Small intestine (tissue), 7 donors: Measurements from ENCODE around the gene ALG5. TPM values are rescaled to one million over a fixed set of nuclear protein-coding genes. Genes with fewer than 3 reads are reported as not detected.

Experiments
- DNase-seq, 2 donors: peaks; one replicate each; pipeline versions ENCODE4 v3.0.0 to v3.0.0-alpha.2; 2013
- FAIRE-seq: peaks from 2 replicates; lab custom pipeline; 2012; peaks lifted over from hg19 to GRCh38; lab: Jason Lieb, UNC
- H3K27ac ChIP-seq, 3 donors: one replicate each; pipeline ENCODE4 v1.5.1; 2013; ENCODE audit warnings: low read length in 2 of 3, mild to moderate bottlenecking in 2 of 3, control low read depth in 1 of 3, inconsistent platforms in 1 of 3, low read depth in 1 of 3, moderate library complexity in 1 of 3
- H3K27me3 ChIP-seq, 3 donors: one replicate each; pipeline ENCODE4 v1.6.1; 2013; ENCODE audit warnings: low read length in 3 of 3, inconsistent platforms in 1 of 3; ENCODE audit not compliant: control insufficient read depth in 3 of 3, insufficient read depth in 3 of 3
- H3K36me3 ChIP-seq, 3 donors: one replicate each; pipeline ENCODE4 v1.6.1; 2013; ENCODE audit warnings: low read length in 3 of 3, inconsistent platforms in 1 of 3, low read depth in 1 of 3, mild to moderate bottlenecking in 1 of 3, moderate library complexity in 1 of 3; ENCODE audit not compliant: control insufficient read depth in 3 of 3, insufficient read depth in 2 of 3
- H3K4me1 ChIP-seq, 3 donors: one replicate each; pipeline ENCODE4 v1.6.1; 2013; ENCODE audit warnings: low read length in 2 of 3, inconsistent platforms in 1 of 3, low read depth in 1 of 3, mild to moderate bottlenecking in 1 of 3, moderate library complexity in 1 of 3; ENCODE audit not compliant: control insufficient read depth in 3 of 3, insufficient read depth in 2 of 3
- H3K4me3 ChIP-seq, 3 donors: one replicate each; pipeline ENCODE4 v1.5.1; 2013; ENCODE audit warnings: low read length in 3 of 3, control low read depth in 1 of 3, inconsistent platforms in 1 of 3, low read depth in 1 of 3, mild to moderate bottlenecking in 1 of 3, moderate library complexity in 1 of 3
- H3K9me3 ChIP-seq, 2 donors: one replicate each; pipeline ENCODE4 v1.6.1; 2013; ENCODE audit warnings: low read depth in 1 of 2, low read length in 1 of 2; ENCODE audit not compliant: control insufficient read depth in 2 of 2, insufficient read depth in 1 of 2
- WGBS, 3 donors: extraction: QIAGEN DNeasy Blood & Tissue Kit; methylation state at CpG; one replicate each; pipeline ENCODE4 v1.1.7; 2013; 5-methylcytosine and 5-hydroxymethylcytosine counted together
- polyA plus RNA-seq, 4 donors: library from polyadenylated mRNA; stranded (reverse) in 3 of 4; unstranded in 1 of 4; fragments of 200-250 nt in 3 of 4; fragments of 120-200 nt in 1 of 4; gene quantifications; one replicate each; pipeline versions ENCODE4 v1.2.1 to v1.2.3, GENCODE V29; 2013
- donor health status: healthy with polysubstance abuse.
- donor health status: control.
- donor health status: control.
- donor health status: Bipolar disorder and iron deficiency.
- donor health status: healthy.

ALG5 gene
- polyA plus RNA-seq, 4 donors, result 20.4 to 74.0 (median 40.6) TPM

DNA sequence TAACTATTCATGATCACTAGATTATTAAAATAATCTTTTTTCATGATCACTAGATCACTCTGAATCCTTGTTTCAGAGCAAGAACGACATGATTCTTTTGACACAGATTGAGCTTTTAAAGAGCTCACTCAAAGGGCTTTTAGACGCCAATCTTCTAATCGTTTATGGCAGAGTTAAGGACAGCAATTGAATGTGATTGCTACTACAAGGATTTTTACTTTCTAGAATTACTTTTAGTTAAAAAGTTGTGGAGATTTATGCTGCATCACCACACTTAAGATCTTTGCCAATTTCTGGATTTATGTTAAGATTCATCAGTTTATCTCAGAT is 2.7 kb upstream of the ALG5 start:
- WGBS, 3 donors, result 7 to 29% (median 14%) methylated on average over 3 of the region's 3 CpGs
- Histone ChIP-seq H3K4me3 (peak overlapping the region in 1 of 3 donors; percentile 81), H3K27ac (no peak overlapping the region), H3K9me3 (no peaks in the 10 kb centered on the region), H3K36me3 (peaks cover 3 to 11% (median 7%) of the 10 kb centered on the region in 3 donors), H3K4me1 (peaks cover 0 to 3% (median 3%) of the 10 kb centered on the region in 3 donors), H3K27me3 (no peaks in the 10 kb centered on the region)
- FAIRE-seq (no peak), DNase-seq (no peak)

DNA sequence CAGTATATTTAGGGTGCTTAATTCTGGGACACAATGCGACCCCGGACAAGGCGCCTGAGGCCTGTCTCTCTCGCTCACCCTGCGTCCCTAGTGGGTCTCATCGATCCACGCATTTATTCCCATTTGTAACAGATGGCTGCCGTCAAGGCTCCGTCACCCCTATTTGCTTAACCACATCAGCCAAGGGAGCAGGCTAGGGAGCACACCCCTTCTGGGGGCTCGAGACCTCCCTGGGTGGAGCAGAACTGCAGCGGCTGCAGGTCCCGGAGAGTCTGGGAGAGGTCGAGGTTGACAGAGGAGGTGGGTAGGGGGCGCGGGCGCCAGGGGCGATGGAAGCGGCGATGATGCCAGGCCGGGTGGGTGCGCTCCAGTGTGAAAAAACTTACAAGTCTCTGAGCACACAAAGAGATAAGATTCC is 507 bp downstream of the ALG5 start:
- H3K9me3 ChIP-seq, result no peaks in the 10 kb centered on the region
- 0 to 1% (median 0%) methylated on average over 21 of the region's 21 CpGs for WGBS, 3 donors
- H3K4me1 ChIP-seq, result peaks cover 0 to 3% (median 3%) of the 10 kb centered on the region in 3 donors
- H3K27me3 ChIP-seq, result no peaks in the 10 kb centered on the region
- DNase-seq (peak; percentile 7 to 55), FAIRE-seq (no peak)
- peaks cover 3 to 5% (median 5%) of the 10 kb centered on the region in 3 donors for H3K36me3 ChIP-seq
- H3K4me3 ChIP-seq, result peak overlapping the region; percentile 91 to 99 (median 96)
- peak overlapping the region; percentile 86 to 95 (median 94) for H3K27ac ChIP-seq

DNA sequence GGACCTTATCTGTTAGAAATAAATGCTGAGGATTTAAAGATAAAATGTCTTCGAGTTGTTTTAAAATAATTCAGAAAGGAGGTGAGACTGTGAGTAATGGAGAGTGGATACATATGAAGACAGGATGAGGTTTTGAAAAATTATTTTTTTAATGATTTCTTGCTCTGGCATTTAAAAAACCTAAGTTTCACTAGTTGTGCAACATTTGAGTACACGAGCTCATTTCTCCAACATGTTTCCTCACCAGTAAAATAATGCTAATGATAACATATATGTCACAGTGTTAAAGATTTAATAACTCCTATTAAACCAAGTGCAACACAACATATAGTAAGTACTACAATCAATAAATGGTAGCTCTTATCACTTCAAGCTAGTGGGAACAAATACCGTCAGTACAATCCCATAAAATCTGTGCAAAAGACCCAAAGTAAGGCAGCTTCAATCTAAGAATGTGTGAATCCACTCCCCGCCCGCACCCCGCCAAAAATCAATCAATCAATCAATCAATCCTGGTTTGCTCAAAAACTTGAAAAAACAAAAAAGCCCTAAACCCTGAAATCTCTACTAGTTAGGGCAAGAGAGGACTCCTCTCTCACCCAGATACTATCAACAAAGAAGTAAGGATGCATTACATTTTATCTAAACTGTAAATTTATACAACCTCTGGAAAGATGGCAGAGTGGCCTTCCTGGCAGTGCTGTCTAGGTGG is 1.3 kb downstream of the ALG5 start:
- Histone ChIP-seq H3K36me3 (peaks cover 6 to 9% (median 9%) of the 10 kb centered on the region in 3 donors), H3K27ac (peak overlapping the region in 2 of 3 donors; percentile 94 to 95), H3K4me1 (peaks cover 0 to 3% (median 3%) of the 10 kb centered on the region in 3 donors), H3K9me3 (no peaks in the 10 kb centered on the region), H3K4me3 (peak overlapping the region in 2 of 3 donors; percentile 96 to 99), H3K27me3 (no peaks in the 10 kb centered on the region)
- FAIRE-seq (no peak), DNase-seq (no peak)
- 35 to 57% (median 35%) methylated on average over 6 of the region's 6 CpGs for WGBS, 3 donors

DNA sequence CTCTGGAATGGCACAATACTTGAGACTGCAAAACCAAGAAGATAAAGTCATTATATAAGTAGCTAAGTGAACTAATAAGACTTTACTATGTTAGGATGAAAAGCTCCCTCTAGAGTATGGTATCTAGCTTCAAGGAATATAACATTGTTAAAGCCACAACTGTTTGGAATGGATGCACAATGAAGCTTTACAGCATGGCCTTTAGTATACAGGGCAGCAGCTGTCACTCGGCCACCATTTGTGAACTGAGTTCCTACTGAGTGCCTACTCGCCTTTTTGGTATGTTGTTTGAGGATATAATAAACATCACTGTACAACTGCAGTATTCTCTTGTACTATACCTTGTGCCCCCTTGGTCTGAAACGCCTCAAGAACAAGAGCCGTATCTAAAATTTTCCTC is 6.8 kb downstream of the ALG5 start:
- no peak overlapping the region for H3K4me3 ChIP-seq
- H3K36me3 ChIP-seq, result peaks cover 22 to 32% (median 23%) of the 10 kb centered on the region in 3 donors
- H3K27me3 ChIP-seq, result no peaks in the 10 kb centered on the region
- FAIRE-seq (no peak), DNase-seq (no peak)
- 92 to 96% (median 95%) methylated on average over 4 of the region's 4 CpGs for WGBS, 3 donors
- H3K9me3 ChIP-seq, result no peaks in the 10 kb centered on the region
- no peaks in the 10 kb centered on the region for H3K4me1 ChIP-seq
- no peak overlapping the region for H3K27ac ChIP-seq

DNA sequence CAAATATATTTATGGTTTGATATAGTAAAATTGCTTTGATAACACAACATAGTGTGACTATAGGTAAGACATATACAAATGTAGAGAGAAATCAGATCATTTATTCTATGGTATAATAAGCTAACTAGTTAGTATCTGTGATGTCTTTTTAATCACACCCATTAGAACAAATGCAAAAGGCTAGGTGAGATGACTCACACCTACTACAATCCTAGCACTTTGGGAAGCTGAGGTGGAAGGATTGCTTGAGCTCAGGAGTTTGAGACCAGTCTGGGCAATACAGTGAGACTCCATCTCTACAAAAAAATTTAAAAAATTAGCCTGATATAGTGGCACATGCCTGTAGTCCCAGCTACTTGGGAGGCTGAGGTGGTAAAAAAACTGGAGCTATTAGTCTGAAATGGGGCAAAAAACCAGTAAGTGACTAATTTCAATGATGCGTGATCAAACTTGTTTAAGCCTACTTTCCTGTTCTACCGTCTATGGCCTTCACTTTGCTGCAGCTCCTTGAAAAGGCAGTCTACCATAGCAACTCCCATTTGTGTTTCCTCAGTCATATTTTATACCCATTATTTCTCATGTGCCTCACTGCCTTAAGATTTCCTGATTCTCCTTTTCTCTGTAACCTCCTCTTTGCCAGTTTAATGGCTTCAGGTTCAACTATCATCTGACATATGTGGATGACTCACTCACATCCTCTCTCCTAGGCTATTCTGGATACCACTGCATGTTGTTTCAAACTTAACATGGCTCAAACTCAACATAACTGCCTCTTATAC is 12.5 kb downstream of the ALG5 start:
- DNase-seq, result no peak
- FAIRE-seq, result no peak
- Histone ChIP-seq H3K4me3 (no peak overlapping the region), H3K36me3 (peaks cover 14 to 27% (median 18%) of the 10 kb centered on the region in 3 donors), H3K27ac (no peak overlapping the region), H3K4me1 (no peaks in the 10 kb centered on the region), H3K27me3 (no peaks in the 10 kb centered on the region), H3K9me3 (no peaks in the 10 kb centered on the region)
- WGBS, 3 donors, result 90 to 93% (median 90%) methylated on average over 2 of the region's 2 CpGs

DNA sequence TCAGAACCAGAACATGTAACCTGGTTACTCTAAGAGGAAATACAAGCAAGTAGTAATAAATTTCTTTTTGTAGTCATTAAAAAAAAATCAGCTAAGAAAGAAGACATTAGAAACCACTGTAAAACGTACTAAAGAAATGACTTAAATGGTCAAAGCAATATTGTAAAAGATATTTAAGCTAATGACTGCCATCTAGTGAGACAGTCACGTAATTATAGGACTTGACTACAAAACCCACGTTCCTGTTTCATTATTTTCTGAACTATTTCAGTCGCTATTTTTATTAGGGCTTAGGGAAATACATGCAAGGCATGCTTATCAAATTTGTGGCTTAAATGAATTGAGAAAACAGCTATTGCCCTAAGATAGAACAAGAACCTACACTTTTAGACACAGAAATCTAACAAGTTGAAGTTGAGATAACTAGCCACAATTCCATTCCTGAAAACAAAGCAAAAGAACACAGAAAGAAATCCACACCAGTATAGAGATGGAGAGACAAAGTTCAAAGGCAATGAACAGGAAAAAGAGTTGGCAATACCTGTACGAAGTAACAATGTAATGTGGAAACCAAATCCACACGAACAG is 17.9 kb downstream of the ALG5 start:
- Histone ChIP-seq H3K9me3 (no peaks in the 10 kb centered on the region), H3K27me3 (no peaks in the 10 kb centered on the region), H3K4me3 (no peak overlapping the region), H3K36me3 (peaks cover 7 to 38% (median 10%) of the 10 kb centered on the region in 3 donors), H3K4me1 (no peaks in the 10 kb centered on the region), H3K27ac (no peak overlapping the region)
- 29 to 33% (median 31%) methylated on average over 6 of the region's 6 CpGs for WGBS, 3 donors
- DNase-seq (peak; percentile 10 to 38), FAIRE-seq (no peak)

DNA sequence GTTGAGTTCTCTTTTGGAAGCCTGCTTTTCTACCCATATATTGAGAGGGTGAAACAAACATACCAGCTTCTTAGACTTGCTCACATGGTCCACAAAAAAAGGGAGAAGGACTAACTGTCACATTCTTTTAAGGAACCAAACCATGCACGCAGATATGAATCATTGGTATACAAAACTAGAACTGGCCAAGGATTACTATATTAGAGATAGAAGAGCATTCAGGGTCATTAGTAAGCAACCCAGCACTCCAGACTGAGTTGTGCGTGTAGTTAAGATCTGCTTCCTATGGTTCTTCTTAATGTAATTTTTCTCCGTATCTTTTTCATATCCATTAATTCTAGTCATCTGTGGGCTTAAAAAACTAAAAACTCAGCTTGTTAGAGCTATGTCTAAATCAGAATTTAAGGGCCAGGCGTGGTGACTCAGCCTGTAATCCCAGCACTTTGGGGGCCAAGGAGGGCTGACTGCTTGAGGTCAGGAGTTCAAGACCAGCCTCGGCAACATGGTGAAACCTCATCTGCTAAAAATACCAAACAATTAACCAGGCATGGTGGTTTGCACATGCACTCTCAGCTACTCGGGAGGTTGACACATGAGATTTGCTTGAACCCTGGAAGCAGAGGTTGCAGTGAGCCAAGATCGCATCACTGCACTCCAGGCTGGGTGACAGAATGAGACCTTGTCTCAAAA is 19.6 kb downstream of the ALG5 start:
- WGBS, 3 donors, result 89 to 91% (median 90%) methylated on average over 7 of the region's 7 CpGs
- no peak for FAIRE-seq
- H3K27ac ChIP-seq, result no peak overlapping the region
- peaks cover 6 to 48% (median 10%) of the 10 kb centered on the region in 3 donors for H3K36me3 ChIP-seq
- no peak overlapping the region for H3K4me3 ChIP-seq
- DNase-seq, result no peak
- no peaks in the 10 kb centered on the region for H3K27me3 ChIP-seq
- H3K4me1 ChIP-seq, result no peaks in the 10 kb centered on the region
- H3K9me3 ChIP-seq, result peaks cover 0 to 3% of the 10 kb centered on the region in 2 donors

DNA sequence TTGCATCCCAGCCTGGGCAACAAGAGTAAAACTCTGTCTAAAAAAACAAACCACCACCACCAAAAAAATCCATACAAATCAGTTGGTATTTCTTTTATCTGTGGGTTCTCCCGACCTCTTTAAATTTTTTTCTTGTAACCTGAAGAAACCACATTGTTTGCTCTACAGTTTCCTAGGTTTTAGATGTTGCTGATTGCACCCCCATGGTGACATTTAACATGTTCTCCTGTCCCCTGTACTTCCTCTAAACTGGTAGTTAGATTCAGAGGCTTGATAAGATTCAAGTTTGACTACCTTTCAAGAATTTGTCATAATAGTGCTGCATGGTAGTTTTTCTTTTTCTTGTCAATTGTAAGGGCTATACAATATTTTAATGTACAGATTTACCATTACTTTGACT is 24.0 kb downstream of the ALG5 start:
- FAIRE-seq, result no peak
- H3K36me3 ChIP-seq, result peaks cover 7 to 47% (median 10%) of the 10 kb centered on the region in 3 donors
- 73 to 95% (median 85%) methylated on average over 1 of the region's 1 CpG for WGBS, 3 donors

More for the DNA sequence above, 24.0 kb downstream of the ALG5 start:
- Histone ChIP-seq H3K9me3 (peaks cover 0 to 3% of the 10 kb centered on the region in 2 donors), H3K4me3 (no peak overlapping the region), H3K4me1 (no peaks in the 10 kb centered on the region), H3K27me3 (no peaks in the 10 kb centered on the region), H3K27ac (no peak overlapping the region)
- no peak for DNase-seq
